Measurements from ENCODE around the gene MEX3A.

DNA sequence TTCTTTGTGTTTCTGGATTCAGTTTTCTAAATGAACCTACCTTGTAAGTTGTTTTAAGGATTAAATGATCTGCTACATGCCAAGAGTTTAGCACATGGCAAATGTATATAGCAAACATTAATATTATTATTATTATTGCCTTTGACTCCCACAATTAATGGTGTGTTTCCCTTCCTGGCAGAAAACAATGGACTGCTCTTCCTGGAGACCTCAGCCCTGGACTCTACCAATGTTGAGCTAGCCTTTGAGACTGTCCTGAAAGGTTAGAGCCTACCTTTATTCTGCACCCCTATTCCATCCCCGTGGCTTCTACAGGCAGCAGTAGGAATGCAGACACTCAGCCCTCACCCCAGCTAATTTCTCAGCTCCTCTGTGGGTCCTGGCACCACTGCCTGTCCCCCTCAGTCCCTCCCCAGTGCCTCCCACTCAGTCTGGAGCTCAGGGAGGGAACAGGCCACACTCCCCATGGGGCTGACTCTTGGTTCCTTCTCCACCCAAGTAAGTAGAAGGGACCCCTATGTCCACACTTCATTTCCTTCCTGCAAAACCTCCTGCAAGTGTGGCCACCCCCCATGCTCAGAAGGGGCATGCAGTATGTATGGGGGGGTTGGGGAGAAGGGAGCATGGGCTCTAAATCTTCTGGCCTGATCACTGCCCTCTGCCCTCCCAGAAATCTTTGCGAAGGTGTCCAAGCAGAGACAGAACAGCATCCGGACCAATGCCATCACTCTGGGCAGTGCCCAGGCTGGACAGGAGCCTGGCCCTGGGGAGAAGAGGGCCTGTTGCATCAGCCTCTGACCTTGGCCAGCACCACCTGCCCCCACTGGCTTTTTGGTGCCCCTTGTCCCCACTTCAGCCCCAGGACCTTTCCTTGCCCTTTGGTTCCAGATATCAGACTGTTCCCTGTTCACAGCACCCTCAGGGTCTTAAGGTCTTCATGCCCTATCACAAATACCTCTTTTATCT, 12.5 kb downstream of the MEX3A start:
- TF ChIP-seq, protein P1, sequence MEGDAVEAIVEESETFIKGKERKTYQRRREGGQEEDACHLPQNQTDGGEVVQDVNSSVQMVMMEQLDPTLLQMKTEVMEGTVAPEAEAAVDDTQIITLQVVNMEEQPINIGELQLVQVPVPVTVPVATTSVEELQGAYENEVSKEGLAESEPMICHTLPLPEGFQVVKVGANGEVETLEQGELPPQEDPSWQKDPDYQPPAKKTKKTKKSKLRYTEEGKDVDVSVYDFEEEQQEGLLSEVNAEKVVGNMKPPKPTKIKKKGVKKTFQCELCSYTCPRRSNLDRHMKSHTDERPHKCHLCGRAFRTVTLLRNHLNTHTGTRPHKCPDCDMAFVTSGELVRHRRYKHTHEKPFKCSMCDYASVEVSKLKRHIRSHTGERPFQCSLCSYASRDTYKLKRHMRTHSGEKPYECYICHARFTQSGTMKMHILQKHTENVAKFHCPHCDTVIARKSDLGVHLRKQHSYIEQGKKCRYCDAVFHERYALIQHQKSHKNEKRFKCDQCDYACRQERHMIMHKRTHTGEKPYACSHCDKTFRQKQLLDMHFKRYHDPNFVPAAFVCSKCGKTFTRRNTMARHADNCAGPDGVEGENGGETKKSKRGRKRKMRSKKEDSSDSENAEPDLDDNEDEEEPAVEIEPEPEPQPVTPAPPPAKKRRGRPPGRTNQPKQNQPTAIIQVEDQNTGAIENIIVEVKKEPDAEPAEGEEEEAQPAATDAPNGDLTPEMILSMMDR (IDR thresholded peaks at IDR 0.05), result no peak
- TF ChIP-seq POLR2A (IDR thresholded peaks at IDR 0.05), result no peak

Data from ovary (tissue), 3 donors.